IMR-90 (cell line): ENCODE data around the gene ATP5PD. TPM values are rescaled to one million over a fixed set of nuclear protein-coding genes. Genes with fewer than 3 reads are reported as not detected.

ENCODE experiments used
- ATAC-seq: fragments of 200-7000 bp; cut with Tn5 transposase; 2 replicates; pipeline ENCODE4 v1.9.1; 2020; ENCODE audit warnings: low read depth, mild to moderate bottlenecking, moderate library complexity
- BruUV-seq: library from RNA; stranded (reverse); fragments of 400-500 nt; replicated peaks from 2 replicates; lab custom pipeline; 2021; lab: Mats Ljungman, UMichigan
- CTCF ChIA-PET: fragments of 300-600 bp; formaldehyde crosslinking; extraction: SDS; loops from one replicate; lab custom pipeline; 2021; ENCODE audit warnings: antibody characterized with exemption; lab: Yijun Ruan, JAX
- POLR2A ChIA-PET: fragments of 300-600 bp; sonication (Branson Sonifier 250); formaldehyde crosslinking; loops from one replicate; lab custom pipeline; 2022; ENCODE audit warnings: antibody characterized with exemption; ENCODE audit not compliant: unreplicated experiment; lab: Charles Lee
- DNase-seq: peaks from one replicate; pipeline ENCODE4 v3.0.0; 2013
- H2AFZ ChIP-seq: replicated peaks from 2 replicates; pipeline ENCODE3; 2013; ENCODE audit warnings: low read length, mild to moderate bottlenecking; ENCODE audit not compliant: poor library complexity
- H2AK5ac ChIP-seq: 2 replicates; pipeline ENCODE4 v1.6.1; 2013; ENCODE audit warnings: low read depth, low read length, inconsistent platforms
- H2AK9ac ChIP-seq: replicated peaks from 2 replicates; pipeline ENCODE3; 2013; ENCODE audit warnings: mild to moderate bottlenecking, low read depth, low read length, moderate library complexity; ENCODE audit not compliant: poor library complexity
- H2BK120ac ChIP-seq: 2 replicates; pipeline ENCODE4 v1.6.1; 2013; ENCODE audit warnings: low read depth, low read length, inconsistent platforms
- H2BK15ac ChIP-seq: 3 replicates; pipeline ENCODE4 v1.6.1; 2013; ENCODE audit warnings: low read depth, low read length, inconsistent platforms
- H2BK20ac ChIP-seq: 2 replicates; pipeline ENCODE4 v1.6.1; 2013; ENCODE audit warnings: low read depth, mild to moderate bottlenecking, inconsistent platforms, low read length, moderate library complexity
- H2BK5ac ChIP-seq: 2 replicates; pipeline ENCODE4 v1.6.1; 2013; ENCODE audit warnings: mild to moderate bottlenecking, low read depth, low read length, inconsistent platforms; ENCODE audit not compliant: poor library complexity, severe bottlenecking
- H3K14ac ChIP-seq: replicated peaks from 2 replicates; pipeline ENCODE4 v1.6.1; 2013; ENCODE audit warnings: low read depth, low read length, inconsistent platforms
- H3K18ac ChIP-seq: 2 replicates; pipeline ENCODE4 v1.6.1; 2013; ENCODE audit warnings: low read depth, low read length, control low read depth
- H3K23ac ChIP-seq: 2 replicates; pipeline ENCODE4 v1.6.1; 2013; ENCODE audit warnings: low read depth, low read length, inconsistent platforms
- H3K27ac ChIP-seq: 2 replicates; pipeline ENCODE4 v1.5.1; 2013; ENCODE audit warnings: mild to moderate bottlenecking, control low read depth, low read length; ENCODE audit not compliant: insufficient read depth
- H3K27me3 ChIP-seq: 2 replicates; pipeline ENCODE4 v1.6.1; 2013; ENCODE audit warnings: low read length; ENCODE audit not compliant: control insufficient read depth, insufficient read depth
- H3K36me3 ChIP-seq: 2 replicates; pipeline ENCODE4 v1.6.1; 2013; ENCODE audit warnings: low read length, mixed read lengths; ENCODE audit not compliant: control insufficient read depth, insufficient read depth
- H3K4ac ChIP-seq: 2 replicates; pipeline ENCODE4 v1.6.1; 2013; ENCODE audit warnings: low read depth, low read length, inconsistent platforms
- H3K4me1 ChIP-seq: 2 replicates; pipeline ENCODE4 v1.6.1; 2013; ENCODE audit warnings: low read length, mixed read lengths; ENCODE audit not compliant: control insufficient read depth, insufficient read depth
- H3K4me2 ChIP-seq: 2 replicates; pipeline ENCODE4 v1.6.1; 2013; ENCODE audit warnings: low read depth, mild to moderate bottlenecking, control low read depth, low read length, moderate library complexity
- H3K4me3 ChIP-seq: 2 replicates; pipeline ENCODE4 v1.5.1; 2013; ENCODE audit warnings: low read depth, mild to moderate bottlenecking, control low read depth, low read length, moderate library complexity; ENCODE audit not compliant: insufficient read depth
- H3K56ac ChIP-seq: 2 replicates; pipeline ENCODE4 v1.6.1; 2013; ENCODE audit warnings: low read length, inconsistent platforms; ENCODE audit not compliant: insufficient read depth; ENCODE audit errors: extremely low read depth
- H3K79me1 ChIP-seq, 2 experiments: 2 replicates each; pipeline ENCODE4 v1.6.1; 2013; ENCODE audit warnings: low read length in 2 of 2, inconsistent platforms in 1 of 2, low read depth in 1 of 2
- H3K9ac ChIP-seq: 2 replicates; pipeline ENCODE4 v1.6.1; 2013; ENCODE audit warnings: low read depth, low read length, control low read depth
- H3K9me1 ChIP-seq: 2 replicates; pipeline ENCODE4 v1.6.1; 2013; ENCODE audit warnings: low read length, inconsistent platforms; ENCODE audit not compliant: insufficient read depth
- H3K9me3 ChIP-seq: 2 replicates; pipeline ENCODE4 v1.6.1; 2013; ENCODE audit warnings: low read length; ENCODE audit not compliant: control insufficient read depth, insufficient read depth
- H4K20me1 ChIP-seq: 2 replicates; pipeline ENCODE4 v1.6.1; 2013; ENCODE audit warnings: low read length, inconsistent platforms; ENCODE audit not compliant: insufficient read depth
- H4K5ac ChIP-seq: 2 replicates; pipeline ENCODE4 v1.6.1; 2013; ENCODE audit warnings: mild to moderate bottlenecking, low read depth, low read length, control low read depth
- H4K8ac ChIP-seq, 2 experiments: 2 replicates each; pipeline ENCODE4 v1.6.1; 2013; ENCODE audit warnings: low read depth in 2 of 2, low read length in 2 of 2, control low read depth in 1 of 2, inconsistent platforms in 1 of 2
- H4K91ac ChIP-seq: 2 replicates; pipeline ENCODE4 v1.6.1; 2013; ENCODE audit warnings: low read depth, low read length, inconsistent platforms; ENCODE audit not compliant: insufficient read depth
- BHLHE40 ChIP-seq: fragments of 150-350 bp; IDR thresholded peaks from 2 replicates; pipeline ENCODE4 v1.6.1; 2016; ENCODE audit warnings: mild to moderate bottlenecking, low read depth, low read length
- CEBPB ChIP-seq: IDR thresholded peaks from 2 replicates; pipeline ENCODE4 v1.6.1; 2012; ENCODE audit warnings: low read depth, low read length, improper control_type of control experiment
- CHD1 ChIP-seq: IDR thresholded peaks from 2 replicates; pipeline ENCODE4 v1.6.1; 2012; ENCODE audit warnings: low read depth, low read length, improper control_type of control experiment
- MAFK ChIP-seq: IDR thresholded peaks from 2 replicates; pipeline ENCODE4 v1.6.1; 2012; ENCODE audit warnings: low read depth, low read length, improper control_type of control experiment
- MAZ ChIP-seq: IDR thresholded peaks from 2 replicates; pipeline ENCODE4 v1.6.1; 2012; ENCODE audit warnings: low read depth, mild to moderate bottlenecking, low read length, improper control_type of control experiment, moderate library complexity, borderline replicate concordance
- POLR2A ChIP-seq: IDR thresholded peaks from 2 replicates; pipeline ENCODE4 v1.6.1; 2012; ENCODE audit warnings: mild to moderate bottlenecking, low read depth, low read length
- RAD21 ChIP-seq: IDR thresholded peaks from 2 replicates; pipeline ENCODE4 v1.6.1; 2012; ENCODE audit warnings: low read length, improper control_type of control experiment
- SMC3 ChIP-seq: fragments of 150-350 bp; IDR thresholded peaks from 2 replicates; pipeline ENCODE4 v1.6.1; 2016; ENCODE audit warnings: low read depth, mild to moderate bottlenecking, antibody characterized with exemption, low read length, moderate library complexity
- WGBS, 2 experiments: methylation state at CpG; one replicate each; pipeline versions ENCODE4 v1.1.5 to v1.1.7; 2013; ENCODE audit warnings: missing lambda C conversion rate in 2 of 2; ENCODE audit not compliant: insufficient read length in 1 of 2; ENCODE audit errors: extremely low coverage in 2 of 2; 5-methylcytosine and 5-hydroxymethylcytosine counted together
- dilution Hi-C: fragments of 300-500 bp; cut with HindIII; formaldehyde crosslinking; loops from one replicate; pipeline ENCODE4 v1.14.3; 2018; ENCODE audit warnings: low sequenced_read_pairs; ENCODE audit not compliant: unreplicated experiment
- in situ Hi-C: fragments of 300-500 bp; cut with MboI; formaldehyde crosslinking; loops from 3 replicates; pipeline ENCODE4 v1.14.3; 2019; ENCODE audit warnings: low sequenced_read_pairs, inconsistent platforms, mixed read lengths
- intact Hi-C: fragments of 100-400 bp; cut with micrococcal nuclease; formaldehyde crosslinking; loops from 2 replicates; pipeline ENCODE4 v1.10.0; 2022
- polyA plus RNA-seq, 3 experiments: library from polyadenylated mRNA; depleted of rRNA; stranded (reverse); fragments of >200 nt; gene quantifications; 2 replicates each; pipeline ENCODE4 v1.2.3, GENCODE V29; 2012; ENCODE audit warnings: low replicate concordance in 1 of 3
- total RNA-seq: library from RNA; depleted of rRNA; stranded (reverse); fragments of >200 nt; gene quantifications from 2 replicates; pipeline ENCODE4 v1.2.3, GENCODE V29; 2012
- TF ChIP-seq, protein P1 (sequence below): fragments of 150-350 bp; IDR thresholded peaks from 2 replicates; pipeline ENCODE4 v1.6.1; 2017; ENCODE audit warnings: mild to moderate bottlenecking, antibody characterized with exemption, low read length, low read depth
- TF ChIP-seq, protein P2 (sequence below): conservative IDR thresholded peaks from 2 replicates; pipeline ENCODE4 v1.5.1; 2012; ENCODE audit warnings: mild to moderate bottlenecking, low read depth, low read length, improper control_type of control experiment
- TF ChIP-seq, protein P3 (sequence below): fragments of 150-350 bp; IDR thresholded peaks from 2 replicates; pipeline ENCODE4 v1.6.1; 2016; ENCODE audit warnings: low read depth, mild to moderate bottlenecking, low read length, moderate library complexity, borderline replicate concordance

The ATP5PD gene
- total and polyA plus RNA-seq, 2 of the 4 experiments (the other 2 are of a cell fraction): 373 to 425 TPM

DNA sequence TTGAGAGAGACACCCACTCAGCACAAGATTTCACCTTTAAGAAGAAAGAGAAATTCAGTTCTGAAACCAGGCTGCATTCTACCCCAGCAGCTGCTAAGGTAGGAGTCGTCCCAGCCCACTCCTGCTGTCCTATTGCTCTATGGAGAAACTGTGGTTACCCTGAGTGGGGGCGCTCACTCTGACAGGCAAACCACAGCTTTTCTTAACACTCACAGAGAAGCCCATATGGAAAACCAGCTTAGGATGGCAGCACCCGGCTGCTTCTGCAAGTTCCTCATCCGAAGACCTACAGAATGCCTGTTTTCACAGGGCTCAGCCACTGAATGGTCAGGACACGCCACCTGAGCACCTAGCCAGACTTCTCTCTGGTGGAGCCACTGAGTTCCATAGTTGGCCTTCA, 7.5 kb downstream of the ATP5PD start:
- CTCF ChIA-PET: interaction anchor here (0.9 to 1.4 kb wide), 2 partner anchors 9 to 45 kb away, joined by 3 read pairs; no protein-coding TSS in a partner anchor
- intact Hi-C loops: no loop called here

More for the DNA sequence above, 7.5 kb downstream of the ATP5PD start:
- Histone ChIP-seq H2AFZ (no peak overlapping the region), H3K4ac (no peak overlapping the region), H3K79me1 (peaks cover 11 to 25% of the 10 kb centered on the region in 2 experiments), H2BK120ac (no peak overlapping the region), H3K9ac (no peak overlapping the region), H2BK20ac (no peak overlapping the region), H3K9me3 (peaks cover 2% of the 10 kb centered on the region; the same call in 1 of the 2 replicates), H4K91ac (no peak overlapping the region), H3K9me1 (peaks cover 6% of the 10 kb centered on the region; the same call in 1 of the 2 replicates), H3K36me3 (peaks cover 27% of the 10 kb centered on the region), H3K18ac (no peak overlapping the region), H3K14ac (no peak overlapping the region), H2BK5ac (no peak overlapping the region), H3K4me2 (no peak overlapping the region), H3K23ac (no peak overlapping the region), H2AK5ac (no peak overlapping the region), H4K8ac (no peak overlapping the region), H4K5ac (no peak overlapping the region), H4K20me1 (peaks cover 5% of the 10 kb centered on the region), H3K27me3 (no peaks in the 10 kb centered on the region), H3K27ac (no peak overlapping the region), H3K4me1 (no peaks in the 10 kb centered on the region), H3K4me3 (no peak overlapping the region), H3K56ac (no peak overlapping the region), H2AK9ac (no peak overlapping the region), H2BK15ac (no peak overlapping the region)
- BruUV-seq: no TSS peak
- DNase-seq (no peak), ATAC-seq (no peak)
- no CpG with 5 or more reads among the region's 5 CpGs for WGBS, 2 experiments
- POLR2A ChIA-PET: no interaction called here
- dilution Hi-C loops (no loop called here), in situ Hi-C loops (no loop called here)
- TF ChIP-seq POLR2A (no peak), BHLHE40 (no peak), SMC3 (no peak), MAZ (no peak), MAFK (no peak), CEBPB (no peak), CHD1 (no peak), RAD21 (no peak)
- TF ChIP-seq, protein P1, sequence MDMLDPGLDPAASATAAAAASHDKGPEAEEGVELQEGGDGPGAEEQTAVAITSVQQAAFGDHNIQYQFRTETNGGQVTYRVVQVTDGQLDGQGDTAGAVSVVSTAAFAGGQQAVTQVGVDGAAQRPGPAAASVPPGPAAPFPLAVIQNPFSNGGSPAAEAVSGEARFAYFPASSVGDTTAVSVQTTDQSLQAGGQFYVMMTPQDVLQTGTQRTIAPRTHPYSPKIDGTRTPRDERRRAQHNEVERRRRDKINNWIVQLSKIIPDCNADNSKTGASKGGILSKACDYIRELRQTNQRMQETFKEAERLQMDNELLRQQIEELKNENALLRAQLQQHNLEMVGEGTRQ: no peak
- TF ChIP-seq, protein P2, sequence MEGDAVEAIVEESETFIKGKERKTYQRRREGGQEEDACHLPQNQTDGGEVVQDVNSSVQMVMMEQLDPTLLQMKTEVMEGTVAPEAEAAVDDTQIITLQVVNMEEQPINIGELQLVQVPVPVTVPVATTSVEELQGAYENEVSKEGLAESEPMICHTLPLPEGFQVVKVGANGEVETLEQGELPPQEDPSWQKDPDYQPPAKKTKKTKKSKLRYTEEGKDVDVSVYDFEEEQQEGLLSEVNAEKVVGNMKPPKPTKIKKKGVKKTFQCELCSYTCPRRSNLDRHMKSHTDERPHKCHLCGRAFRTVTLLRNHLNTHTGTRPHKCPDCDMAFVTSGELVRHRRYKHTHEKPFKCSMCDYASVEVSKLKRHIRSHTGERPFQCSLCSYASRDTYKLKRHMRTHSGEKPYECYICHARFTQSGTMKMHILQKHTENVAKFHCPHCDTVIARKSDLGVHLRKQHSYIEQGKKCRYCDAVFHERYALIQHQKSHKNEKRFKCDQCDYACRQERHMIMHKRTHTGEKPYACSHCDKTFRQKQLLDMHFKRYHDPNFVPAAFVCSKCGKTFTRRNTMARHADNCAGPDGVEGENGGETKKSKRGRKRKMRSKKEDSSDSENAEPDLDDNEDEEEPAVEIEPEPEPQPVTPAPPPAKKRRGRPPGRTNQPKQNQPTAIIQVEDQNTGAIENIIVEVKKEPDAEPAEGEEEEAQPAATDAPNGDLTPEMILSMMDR: no peak
- TF ChIP-seq, protein P3, sequence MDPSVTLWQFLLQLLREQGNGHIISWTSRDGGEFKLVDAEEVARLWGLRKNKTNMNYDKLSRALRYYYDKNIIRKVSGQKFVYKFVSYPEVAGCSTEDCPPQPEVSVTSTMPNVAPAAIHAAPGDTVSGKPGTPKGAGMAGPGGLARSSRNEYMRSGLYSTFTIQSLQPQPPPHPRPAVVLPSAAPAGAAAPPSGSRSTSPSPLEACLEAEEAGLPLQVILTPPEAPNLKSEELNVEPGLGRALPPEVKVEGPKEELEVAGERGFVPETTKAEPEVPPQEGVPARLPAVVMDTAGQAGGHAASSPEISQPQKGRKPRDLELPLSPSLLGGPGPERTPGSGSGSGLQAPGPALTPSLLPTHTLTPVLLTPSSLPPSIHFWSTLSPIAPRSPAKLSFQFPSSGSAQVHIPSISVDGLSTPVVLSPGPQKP: no peak
